GM20000 (cell line): ENCODE measurements around the gene GDI2.
A peak's percentile ranks its signal among the peaks of the same experiment; 100 is the strongest.
"Not testable (repeated sequence)": the region's sequence is repeated elsewhere in the genome, so short reads cannot be mapped to it uniquely, and the experiment has no call there.

ENCODE experiments used
- DNase-seq: peaks from one replicate; pipeline ENCODE4 v3.0.0; 2012; ENCODE audit warnings: low spot score
- CTCF ChIP-seq: IDR thresholded peaks from 2 replicates; pipeline ENCODE4 v1.5.1; 2012; ENCODE audit warnings: mild to moderate bottlenecking, control low read depth; ENCODE audit errors: extremely low read depth, missing control alignments

Gene GDI2

GRCh38 chr10:5844345-5845055 lies 31.3 kb upstream of the GDI2 start:
- no peak for DNase-seq
- no peak for TF ChIP-seq CTCF

DNA sequence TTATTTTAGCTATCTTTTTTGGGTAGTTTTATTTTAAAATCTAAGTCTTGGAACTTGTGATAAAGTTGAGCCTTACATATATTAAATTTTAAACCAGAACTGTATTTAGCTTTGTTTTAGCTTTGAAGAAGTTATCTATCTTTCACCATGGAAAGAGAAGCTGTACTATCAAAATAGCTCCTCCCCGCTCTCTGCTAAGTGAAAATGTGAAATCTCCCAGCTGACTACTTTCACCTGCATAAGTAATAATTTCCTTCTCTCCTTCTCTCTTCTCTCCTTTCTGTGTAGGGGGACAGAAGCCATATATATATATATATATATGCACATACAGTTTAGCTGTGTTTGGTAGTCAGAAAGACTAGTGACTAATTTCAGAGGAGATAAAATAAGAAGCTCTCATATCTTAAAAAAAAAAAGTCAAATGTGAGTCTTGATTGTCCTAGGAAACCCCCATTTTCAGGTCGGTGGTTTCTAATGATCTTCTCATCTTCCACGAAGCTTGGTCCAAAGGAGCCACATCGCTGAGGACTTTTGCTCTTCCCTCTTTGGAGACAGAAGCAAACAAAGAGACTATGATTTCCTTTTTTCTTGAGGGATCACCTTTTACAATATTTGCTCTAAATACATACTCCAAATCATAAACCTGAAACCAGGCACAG lies 30.6 kb upstream of the GDI2 start:
- DNase-seq = peak; percentile 39
- no peak for TF ChIP-seq CTCF

- DNase-seq = no peak
- TF ChIP-seq CTCF = no peak
These were observed 28.7 kb upstream of the GDI2 start for GRCh38 chr10:5841965-5842364.

DNA sequence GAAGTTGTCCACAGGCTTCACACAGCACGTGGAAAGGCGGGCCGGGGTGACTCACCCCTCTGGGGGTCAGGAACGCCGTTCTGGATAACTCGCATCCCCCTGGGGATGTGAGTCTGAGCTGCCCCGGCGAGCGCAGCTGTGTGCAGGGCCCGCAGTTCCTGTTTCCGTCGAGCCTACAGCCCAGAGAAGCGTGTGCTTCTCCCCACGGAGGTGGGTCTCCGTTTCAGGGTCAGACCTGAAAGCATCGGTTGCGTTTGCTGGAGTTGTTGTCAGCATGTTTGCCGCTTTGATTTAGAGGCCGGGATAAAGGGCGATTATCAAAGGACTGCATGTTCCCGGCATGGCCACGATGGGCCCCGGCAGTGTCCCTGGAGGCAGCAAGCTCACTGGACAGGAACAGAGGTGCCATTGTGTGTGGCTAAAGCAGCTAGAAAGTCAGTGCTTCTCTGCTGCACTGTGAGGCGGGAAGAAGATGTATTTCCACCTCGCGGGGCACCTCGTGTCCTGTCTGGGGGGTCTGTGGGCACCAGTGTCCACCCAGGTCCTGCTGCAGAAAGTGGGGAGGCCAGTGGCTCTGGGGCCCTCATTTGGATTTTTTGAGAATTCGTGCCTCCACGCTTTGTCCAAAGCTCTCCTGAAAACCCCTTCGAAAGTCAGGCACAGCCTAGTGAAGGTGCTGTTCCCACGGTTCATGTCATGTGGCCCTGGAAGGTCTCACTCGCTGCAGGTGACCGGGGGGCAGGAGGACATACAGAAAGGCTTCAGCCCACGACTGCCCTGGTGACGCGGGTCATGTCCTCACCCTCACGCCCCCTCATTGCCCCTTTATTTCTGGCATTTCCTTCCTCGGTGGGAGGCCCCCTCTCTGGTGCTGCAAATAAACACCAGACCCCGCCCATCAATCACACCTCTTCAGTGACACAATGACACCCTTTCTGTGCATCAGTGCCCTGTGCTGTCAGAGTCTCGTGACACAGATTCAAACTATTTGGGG lies 27.4 kb upstream of the GDI2 start:
- TF ChIP-seq CTCF = no peak
- peak; percentile 71 for DNase-seq

DNA sequence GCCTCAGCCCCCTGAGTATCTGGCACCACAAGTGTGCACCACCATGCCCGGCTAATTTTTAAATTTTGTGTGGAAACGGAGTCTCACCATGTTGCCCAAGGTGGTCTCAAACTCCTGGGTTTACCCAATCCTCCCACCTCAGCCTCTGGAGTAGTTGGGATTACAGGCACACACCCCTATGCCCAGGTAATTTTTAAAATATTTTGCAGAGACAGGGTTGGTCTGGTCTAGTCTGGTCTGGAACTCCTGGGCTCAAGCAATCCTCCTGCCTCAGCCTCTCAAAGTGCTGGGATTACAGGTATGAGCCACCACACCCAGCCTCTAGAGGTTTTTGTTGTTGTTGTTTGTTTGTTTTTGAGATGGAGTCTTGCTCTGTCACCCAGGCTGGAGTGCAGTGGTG lies 22.9 kb upstream of the GDI2 start:
- DNase-seq = not testable (repeated sequence)

- no peak for TF ChIP-seq CTCF
- no peak for DNase-seq
These were observed 22.3 kb upstream of the GDI2 start for GRCh38 chr10:5835446-5836095.

GRCh38 chr10:5833814-5834213 lies 20.6 kb upstream of the GDI2 start:
- no peak for TF ChIP-seq CTCF
- DNase-seq = no peak
